CD4-positive, alpha-beta T cell treated with Interleukin-15 for 1 hour (primary cell): Measurements from ENCODE around the gene SPATA12.

Experiments used
- DNase-seq: peaks from one replicate; pipeline ENCODE4 v3.0.0-alpha.2; 2020

The SPATA12 gene

DNA sequence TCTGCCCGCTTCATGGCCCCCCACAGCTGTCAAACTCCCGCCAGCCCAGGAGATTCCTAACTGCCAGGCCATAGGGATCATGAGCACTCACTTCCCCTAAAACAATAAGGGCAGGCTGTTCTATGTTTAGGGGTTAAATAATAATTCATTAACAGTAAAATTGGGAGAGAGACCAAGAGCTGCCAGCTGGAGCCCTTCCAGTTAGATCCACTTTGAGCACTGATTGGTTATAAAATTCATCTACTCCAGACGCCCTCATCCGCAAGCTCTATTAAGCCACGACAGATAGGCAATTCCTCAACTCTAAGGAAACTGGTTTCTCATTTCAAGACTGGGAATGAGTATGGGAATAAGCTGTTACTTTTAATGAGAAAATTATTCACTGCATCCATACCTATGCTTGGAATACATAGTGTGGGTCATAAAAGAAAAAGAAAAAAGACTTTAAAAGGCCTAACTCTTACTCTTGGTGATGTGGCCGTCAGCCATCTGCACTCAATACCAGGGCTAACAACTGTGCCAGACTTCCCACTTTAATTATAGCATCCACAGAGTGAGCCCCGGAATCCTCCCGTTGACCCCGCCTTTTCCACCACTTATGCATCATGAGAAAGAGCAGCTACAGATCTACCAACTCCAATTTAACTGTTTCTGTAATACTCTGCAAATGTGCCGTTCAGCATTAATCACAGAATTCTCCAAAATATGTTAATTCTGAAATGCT is 60.1 kb downstream of the SPATA12 start:
- no peak for DNase-seq
